Measurements from ENCODE around the gene SHC4.

SHC4 gene, protein sequence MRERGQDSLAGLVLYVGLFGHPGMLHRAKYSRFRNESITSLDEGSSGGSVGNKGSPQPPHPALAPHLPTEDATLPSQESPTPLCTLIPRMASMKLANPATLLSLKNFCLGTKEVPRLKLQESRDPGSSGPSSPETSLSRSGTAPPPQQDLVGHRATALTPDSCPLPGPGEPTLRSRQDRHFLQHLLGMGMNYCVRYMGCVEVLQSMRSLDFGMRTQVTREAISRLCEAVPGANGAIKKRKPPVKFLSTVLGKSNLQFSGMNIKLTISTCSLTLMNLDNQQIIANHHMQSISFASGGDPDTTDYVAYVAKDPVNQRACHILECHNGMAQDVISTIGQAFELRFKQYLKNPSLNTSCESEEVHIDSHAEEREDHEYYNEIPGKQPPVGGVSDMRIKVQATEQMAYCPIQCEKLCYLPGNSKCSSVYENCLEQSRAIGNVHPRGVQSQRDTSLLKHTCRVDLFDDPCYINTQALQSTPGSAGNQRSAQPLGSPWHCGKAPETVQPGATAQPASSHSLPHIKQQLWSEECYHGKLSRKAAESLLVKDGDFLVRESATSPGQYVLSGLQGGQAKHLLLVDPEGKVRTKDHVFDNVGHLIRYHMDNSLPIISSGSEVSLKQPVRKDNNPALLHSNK

DNA sequence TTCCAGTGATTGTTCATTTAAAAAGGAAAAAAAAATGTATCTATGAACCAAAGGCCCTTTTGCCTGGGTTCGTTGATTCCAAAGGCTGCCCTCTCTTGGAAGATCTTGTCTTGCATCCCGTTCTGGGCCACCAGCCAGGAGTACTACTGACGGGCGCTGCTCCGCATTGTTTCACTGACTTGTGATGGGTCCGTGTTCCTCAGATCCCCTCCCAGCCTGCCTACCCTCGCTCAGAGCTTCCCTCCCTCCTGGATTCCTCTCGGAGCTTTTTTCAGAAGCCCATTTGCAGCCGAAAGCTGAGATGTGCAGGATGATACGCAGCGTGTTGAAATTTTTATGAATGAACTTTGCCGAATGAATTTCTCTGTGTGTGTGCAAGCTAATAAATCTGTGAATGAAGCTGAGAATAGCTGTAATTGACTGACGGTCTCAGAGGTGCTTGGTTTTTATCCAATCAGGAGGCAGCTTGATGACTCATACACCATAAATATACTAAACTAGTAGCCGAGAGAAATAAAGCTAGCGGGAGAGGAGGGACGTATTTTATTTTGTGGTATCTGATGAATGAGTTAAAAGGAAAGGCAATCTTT, at the start of gene SHC4:
SHC4 (minus strand) TSS at position 396 of the 590 bp plus-strand sequence. CDS start 904 bp downstream, outside the sequence.
- H3K4me3 ChIP-seq (replicated peaks in 1 of 2; ENCODE audit: low read depth in 2 of 2, low read length in 2 of 2): peak within 1 kb of the TSS; percentile 61 to 63
- TF ChIP-seq, protein P1, sequence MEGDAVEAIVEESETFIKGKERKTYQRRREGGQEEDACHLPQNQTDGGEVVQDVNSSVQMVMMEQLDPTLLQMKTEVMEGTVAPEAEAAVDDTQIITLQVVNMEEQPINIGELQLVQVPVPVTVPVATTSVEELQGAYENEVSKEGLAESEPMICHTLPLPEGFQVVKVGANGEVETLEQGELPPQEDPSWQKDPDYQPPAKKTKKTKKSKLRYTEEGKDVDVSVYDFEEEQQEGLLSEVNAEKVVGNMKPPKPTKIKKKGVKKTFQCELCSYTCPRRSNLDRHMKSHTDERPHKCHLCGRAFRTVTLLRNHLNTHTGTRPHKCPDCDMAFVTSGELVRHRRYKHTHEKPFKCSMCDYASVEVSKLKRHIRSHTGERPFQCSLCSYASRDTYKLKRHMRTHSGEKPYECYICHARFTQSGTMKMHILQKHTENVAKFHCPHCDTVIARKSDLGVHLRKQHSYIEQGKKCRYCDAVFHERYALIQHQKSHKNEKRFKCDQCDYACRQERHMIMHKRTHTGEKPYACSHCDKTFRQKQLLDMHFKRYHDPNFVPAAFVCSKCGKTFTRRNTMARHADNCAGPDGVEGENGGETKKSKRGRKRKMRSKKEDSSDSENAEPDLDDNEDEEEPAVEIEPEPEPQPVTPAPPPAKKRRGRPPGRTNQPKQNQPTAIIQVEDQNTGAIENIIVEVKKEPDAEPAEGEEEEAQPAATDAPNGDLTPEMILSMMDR (IDR thresholded peaks at IDR 0.05; ENCODE audit: low read depth, low read length): peak; percentile 41
- peak; percentile 82 to 84 for DNase-seq (ENCODE audit: low read depth in 2 of 2)

DNA sequence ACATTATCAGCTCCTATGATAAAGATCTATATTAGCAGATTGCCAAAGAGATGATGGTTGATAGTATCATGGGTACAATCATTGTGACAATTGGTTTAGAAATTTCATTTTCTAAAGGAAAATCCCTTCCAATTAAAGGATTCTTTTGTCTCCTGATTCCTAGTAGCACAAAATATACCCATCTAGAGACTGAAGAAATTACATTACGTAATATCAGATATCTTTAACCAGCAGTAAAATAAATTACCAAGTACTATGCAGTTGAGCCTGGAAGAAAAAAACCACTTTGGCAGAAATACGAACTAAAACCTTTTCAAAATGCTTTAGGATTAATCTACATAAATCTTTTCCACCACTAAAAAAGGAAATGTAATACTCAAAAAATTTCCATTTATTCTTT, 35.6 kb upstream of the SHC4 start:
- no peak overlapping the region for H3K4me3 ChIP-seq (replicated peaks in 1 of 2; ENCODE audit: low read depth in 2 of 2, low read length in 2 of 2)
- DNase-seq (ENCODE audit: low read depth in 2 of 2): no peak
- TF ChIP-seq, protein P1 (IDR thresholded peaks at IDR 0.05; ENCODE audit: low read depth, low read length): no peak

DNA sequence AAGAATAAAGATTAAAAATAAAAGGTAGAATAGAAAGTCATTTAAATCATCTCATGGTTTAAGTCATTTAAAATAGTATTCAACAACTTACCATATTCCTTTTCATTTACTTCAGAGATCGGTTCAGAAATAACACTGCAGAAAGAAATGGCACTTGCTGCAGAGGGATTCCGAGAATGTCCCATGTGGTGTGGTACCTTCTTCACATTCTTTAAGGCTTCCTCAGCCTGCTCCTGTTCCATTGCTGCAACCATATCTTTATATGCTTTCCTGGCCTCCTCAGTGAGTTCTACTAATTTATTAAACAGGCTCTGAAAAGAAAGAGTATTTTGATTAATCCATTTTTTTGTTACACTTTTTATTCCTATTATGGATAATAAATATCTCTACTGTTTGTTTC, 32.6 kb upstream of the SHC4 start:
- no peak for DNase-seq (ENCODE audit: low read depth in 2 of 2)
- TF ChIP-seq, protein P1 (IDR thresholded peaks at IDR 0.05; ENCODE audit: low read depth, low read length): no peak

DNA sequence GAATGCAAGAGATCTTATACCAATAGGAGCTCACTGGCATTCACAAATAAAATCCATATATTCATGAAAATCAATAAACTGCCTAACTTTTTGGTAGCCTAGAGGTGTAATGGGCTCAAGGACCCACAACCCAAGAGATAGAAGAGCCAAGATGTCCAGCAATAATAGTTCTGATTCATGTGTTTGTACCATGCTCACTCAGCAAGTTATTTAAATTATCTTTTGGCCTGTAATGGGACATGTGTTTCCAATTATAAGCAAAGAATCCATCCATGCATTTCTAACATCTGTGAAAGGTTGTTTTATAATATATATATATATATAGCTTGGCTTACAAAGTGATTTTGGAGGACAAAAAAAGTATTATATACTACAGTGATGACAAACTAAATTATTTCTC, 29.7 kb upstream of the SHC4 start:
- H3K4me3 ChIP-seq (replicated peaks in 1 of 2; ENCODE audit: low read depth in 2 of 2, low read length in 2 of 2): no peak overlapping the region
- TF ChIP-seq, protein P1 (IDR thresholded peaks at IDR 0.05; ENCODE audit: low read depth, low read length): no peak
- no peak for DNase-seq (ENCODE audit: low read depth in 2 of 2)

More for the DNA sequence above, 32.6 kb upstream of the SHC4 start:
- H3K4me3 ChIP-seq (replicated peaks in 1 of 2; ENCODE audit: low read depth in 2 of 2, low read length in 2 of 2): no peak overlapping the region

DNA sequence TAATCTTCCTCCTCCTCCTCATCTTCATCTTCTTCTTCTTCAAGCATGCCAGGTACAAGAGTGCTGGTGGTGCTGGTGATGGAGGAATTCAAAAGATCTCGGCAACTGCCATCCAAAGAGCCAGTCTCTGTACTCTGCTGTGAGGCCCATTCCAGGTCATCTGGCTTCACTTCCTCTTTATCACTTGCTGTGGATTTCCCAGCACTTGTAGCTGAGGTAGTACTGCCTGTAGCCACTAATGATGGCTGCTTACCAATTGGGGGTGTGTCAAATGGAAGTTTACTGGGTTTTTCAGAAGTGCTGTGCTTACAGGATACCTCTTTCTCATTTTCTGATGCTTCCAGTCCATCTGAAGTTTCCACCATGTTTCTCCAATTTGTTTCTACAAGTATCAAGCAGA, 28.8 kb upstream of the SHC4 start:
- no peak for DNase-seq (ENCODE audit: low read depth in 2 of 2)
- TF ChIP-seq, protein P1 (IDR thresholded peaks at IDR 0.05; ENCODE audit: low read depth, low read length): no peak
- no peak overlapping the region for H3K4me3 ChIP-seq (replicated peaks in 1 of 2; ENCODE audit: low read depth in 2 of 2, low read length in 2 of 2)

DNA sequence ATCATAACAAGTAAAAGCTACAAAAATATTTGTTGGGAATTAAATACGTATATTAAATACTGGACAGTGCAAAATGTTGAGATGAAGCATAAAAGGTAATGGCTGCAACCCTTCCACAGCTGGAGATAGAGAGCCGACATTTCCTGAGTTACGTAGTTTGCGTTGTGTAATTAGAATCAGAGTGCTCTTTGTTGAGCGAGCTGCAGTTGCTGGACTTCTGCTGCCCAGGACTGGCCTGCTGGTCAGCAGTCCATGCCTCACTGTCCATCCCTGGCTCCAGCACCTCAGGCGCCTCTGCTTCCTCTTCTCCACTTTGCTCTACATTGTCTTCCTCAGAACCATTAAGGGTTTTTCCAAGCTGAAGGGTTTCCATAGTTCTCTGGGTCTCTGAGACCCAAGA, 28.4 kb upstream of the SHC4 start:
- H3K4me3 ChIP-seq (replicated peaks in 1 of 2; ENCODE audit: low read depth in 2 of 2, low read length in 2 of 2): no peak overlapping the region
- TF ChIP-seq, protein P1 (IDR thresholded peaks at IDR 0.05; ENCODE audit: low read depth, low read length): no peak
- DNase-seq (ENCODE audit: low read depth in 2 of 2): no peak

All from cardiac fibroblast (primary cell).